ENCODE data around the gene SLC2A14.

Gene SLC2A14

DNA sequence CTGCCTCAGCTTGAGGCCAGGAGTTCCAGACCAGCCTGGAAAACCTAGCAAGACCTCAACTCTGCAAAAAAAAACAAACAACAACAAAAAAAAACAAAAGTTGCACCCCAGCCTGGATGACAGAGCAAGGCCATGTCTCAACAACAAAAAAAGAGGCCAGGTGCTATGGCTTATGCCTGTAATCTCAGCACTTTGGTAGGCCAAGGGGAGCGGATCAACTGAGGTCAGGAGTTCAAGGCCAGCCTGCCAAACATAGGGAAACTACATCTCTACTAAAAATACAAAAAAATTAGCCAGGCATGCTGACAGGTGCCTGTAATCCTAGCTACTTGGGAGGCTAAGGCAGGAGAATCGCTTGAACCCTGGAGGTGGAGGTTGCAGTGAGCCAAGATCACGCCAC lies 6.5 kb upstream of the SLC2A14 start:
- H3K4me2 ChIP-seq (ENCODE audit: low read length): no peak overlapping the region
- no peak overlapping the region for H3K9ac ChIP-seq
- no peaks in the 10 kb centered on the region for H3K79me2 ChIP-seq
- no peaks in the 10 kb centered on the region for H3K27me3 ChIP-seq (ENCODE audit: control insufficient read depth, insufficient read depth, low read length)
- H3K4me3 ChIP-seq (ENCODE audit: low read depth, low read length): no peak overlapping the region
- no peak overlapping the region for H3K27ac ChIP-seq
- H3K9me3 ChIP-seq (ENCODE audit: control insufficient read depth, low read length): no peaks in the 10 kb centered on the region
- H3K4me1 ChIP-seq: no peaks in the 10 kb centered on the region
- TF ChIP-seq, protein P1, sequence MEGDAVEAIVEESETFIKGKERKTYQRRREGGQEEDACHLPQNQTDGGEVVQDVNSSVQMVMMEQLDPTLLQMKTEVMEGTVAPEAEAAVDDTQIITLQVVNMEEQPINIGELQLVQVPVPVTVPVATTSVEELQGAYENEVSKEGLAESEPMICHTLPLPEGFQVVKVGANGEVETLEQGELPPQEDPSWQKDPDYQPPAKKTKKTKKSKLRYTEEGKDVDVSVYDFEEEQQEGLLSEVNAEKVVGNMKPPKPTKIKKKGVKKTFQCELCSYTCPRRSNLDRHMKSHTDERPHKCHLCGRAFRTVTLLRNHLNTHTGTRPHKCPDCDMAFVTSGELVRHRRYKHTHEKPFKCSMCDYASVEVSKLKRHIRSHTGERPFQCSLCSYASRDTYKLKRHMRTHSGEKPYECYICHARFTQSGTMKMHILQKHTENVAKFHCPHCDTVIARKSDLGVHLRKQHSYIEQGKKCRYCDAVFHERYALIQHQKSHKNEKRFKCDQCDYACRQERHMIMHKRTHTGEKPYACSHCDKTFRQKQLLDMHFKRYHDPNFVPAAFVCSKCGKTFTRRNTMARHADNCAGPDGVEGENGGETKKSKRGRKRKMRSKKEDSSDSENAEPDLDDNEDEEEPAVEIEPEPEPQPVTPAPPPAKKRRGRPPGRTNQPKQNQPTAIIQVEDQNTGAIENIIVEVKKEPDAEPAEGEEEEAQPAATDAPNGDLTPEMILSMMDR (IDR thresholded peaks at IDR 0.05): no peak
- H3K36me3 ChIP-seq (ENCODE audit: control insufficient read depth, insufficient read depth, low read length): no peaks in the 10 kb centered on the region
- no peak overlapping the region for H2AFZ ChIP-seq

DNA sequence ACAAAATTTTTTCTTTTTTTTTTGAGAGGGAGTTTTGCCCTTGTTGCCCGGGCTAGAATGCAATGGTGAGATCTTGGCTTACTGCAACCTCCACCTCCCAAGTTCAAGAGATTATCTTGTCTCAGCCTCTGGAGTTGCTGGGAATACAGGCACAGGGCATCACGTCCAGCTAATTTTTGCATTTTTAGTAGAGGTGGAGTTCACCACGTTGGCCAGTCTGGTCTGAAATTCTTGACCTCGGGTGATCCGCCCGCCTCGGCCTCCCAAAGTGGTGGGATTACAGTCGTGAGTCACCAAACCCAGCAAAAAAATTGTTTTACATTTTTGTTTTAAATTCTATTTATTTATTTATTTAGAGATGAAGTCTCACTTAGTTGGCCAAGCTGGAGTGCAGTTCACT lies 4.7 kb upstream of the SLC2A14 start:
- no peaks in the 10 kb centered on the region for H3K27me3 ChIP-seq (ENCODE audit: control insufficient read depth, insufficient read depth, low read length)

DNA sequence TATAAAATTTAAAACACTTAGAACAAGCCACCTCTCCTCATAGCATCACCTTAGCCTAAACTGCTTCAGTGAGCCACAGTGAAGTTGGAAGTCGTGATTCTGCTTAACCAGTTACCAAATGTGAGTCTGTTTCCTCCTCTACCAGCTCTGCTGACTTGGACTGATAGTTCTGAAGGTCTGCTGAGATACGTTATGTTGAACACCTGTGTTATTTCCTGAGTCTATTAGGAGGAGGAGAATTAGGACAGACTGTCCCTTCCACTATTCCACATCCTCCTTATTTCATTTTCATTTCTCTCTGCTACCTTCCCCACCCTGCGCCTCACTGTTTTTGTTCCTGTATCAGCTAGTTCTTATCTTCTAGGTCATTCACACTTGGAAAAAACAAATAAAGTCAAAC lies 2.4 kb downstream of the SLC2A14 start:
- TF ChIP-seq, protein P1 (IDR thresholded peaks at IDR 0.05): no peak
- Histone ChIP-seq H2AFZ (no peak overlapping the region), H3K4me1 (no peaks in the 10 kb centered on the region), H3K79me2 (no peaks in the 10 kb centered on the region), H3K27ac (no peak overlapping the region), H3K9ac (no peak overlapping the region), H3K27me3 (ENCODE audit: control insufficient read depth, insufficient read depth, low read length) (no peaks in the 10 kb centered on the region), H3K36me3 (ENCODE audit: control insufficient read depth, insufficient read depth, low read length) (no peaks in the 10 kb centered on the region), H3K4me3 (ENCODE audit: low read depth, low read length) (no peak overlapping the region), H3K9me3 (ENCODE audit: control insufficient read depth, low read length) (no peaks in the 10 kb centered on the region), H3K4me2 (ENCODE audit: low read length) (no peak overlapping the region)

More for the DNA sequence above, 4.7 kb upstream of the SLC2A14 start:
- Histone ChIP-seq H3K4me2 (ENCODE audit: low read length) (no peak overlapping the region), H3K36me3 (ENCODE audit: control insufficient read depth, insufficient read depth, low read length) (no peaks in the 10 kb centered on the region), H3K4me1 (no peaks in the 10 kb centered on the region), H3K9me3 (ENCODE audit: control insufficient read depth, low read length) (no peaks in the 10 kb centered on the region), H3K9ac (no peak overlapping the region), H3K4me3 (ENCODE audit: low read depth, low read length) (no peak overlapping the region), H3K27ac (no peak overlapping the region), H3K79me2 (no peaks in the 10 kb centered on the region), H2AFZ (no peak overlapping the region)
- TF ChIP-seq, protein P1 (IDR thresholded peaks at IDR 0.05): no peak

DNA sequence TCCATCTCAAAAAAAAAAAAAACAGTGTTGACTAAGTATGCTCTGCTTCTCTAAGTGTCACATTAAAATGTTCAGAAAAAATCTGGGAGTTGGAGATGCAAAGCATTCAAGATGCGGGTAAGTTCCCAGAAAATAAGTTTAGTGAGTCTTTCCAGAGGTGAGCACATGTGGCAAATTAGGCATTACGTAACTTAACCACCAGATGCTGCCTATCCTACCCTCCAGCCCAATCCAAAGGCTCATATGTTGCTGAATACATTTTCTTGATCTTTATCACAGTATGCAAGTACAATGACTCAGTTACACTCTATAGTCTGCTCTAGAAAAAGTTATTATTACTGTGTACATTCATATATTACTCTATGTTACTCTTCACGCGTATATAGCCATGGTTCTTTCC lies 3.6 kb downstream of the SLC2A14 start:
- TF ChIP-seq, protein P1 (IDR thresholded peaks at IDR 0.05): no peak
- H3K27ac ChIP-seq: no peak overlapping the region
- no peaks in the 10 kb centered on the region for H3K9me3 ChIP-seq (ENCODE audit: control insufficient read depth, low read length)
- H3K9ac ChIP-seq: no peak overlapping the region
- no peaks in the 10 kb centered on the region for H3K36me3 ChIP-seq (ENCODE audit: control insufficient read depth, insufficient read depth, low read length)
- H3K4me1 ChIP-seq: no peaks in the 10 kb centered on the region
- no peak overlapping the region for H3K4me3 ChIP-seq (ENCODE audit: low read depth, low read length)
- no peaks in the 10 kb centered on the region for H3K79me2 ChIP-seq
- no peak overlapping the region for H3K4me2 ChIP-seq (ENCODE audit: low read length)
- no peak overlapping the region for H2AFZ ChIP-seq
- no peaks in the 10 kb centered on the region for H3K27me3 ChIP-seq (ENCODE audit: control insufficient read depth, insufficient read depth, low read length)

DNA sequence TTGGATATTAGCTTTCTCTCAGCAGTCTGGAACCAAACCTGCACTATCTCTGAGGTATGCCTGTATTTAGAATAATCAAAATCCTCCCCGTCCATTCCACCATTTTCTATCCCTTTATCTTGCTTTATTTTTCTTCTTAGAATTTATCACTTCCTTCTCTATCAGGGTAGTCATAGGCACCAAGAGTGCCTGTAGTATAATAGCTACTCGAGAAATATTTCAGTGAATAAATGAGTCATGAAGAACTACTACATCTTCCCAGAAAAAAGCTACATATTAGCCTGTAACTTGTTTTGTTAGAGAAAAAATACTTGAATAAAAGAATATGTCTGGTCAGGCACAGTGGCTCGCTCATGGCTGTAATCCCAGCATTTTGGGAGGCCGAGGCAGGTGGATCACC lies 4.3 kb downstream of the SLC2A14 start:
- Histone ChIP-seq H3K27me3 (ENCODE audit: control insufficient read depth, insufficient read depth, low read length) (no peaks in the 10 kb centered on the region), H3K9ac (no peak overlapping the region), H3K9me3 (ENCODE audit: control insufficient read depth, low read length) (no peaks in the 10 kb centered on the region), H2AFZ (no peak overlapping the region), H3K4me2 (ENCODE audit: low read length) (no peak overlapping the region), H3K36me3 (ENCODE audit: control insufficient read depth, insufficient read depth, low read length) (no peaks in the 10 kb centered on the region), H3K27ac (no peak overlapping the region), H3K4me3 (ENCODE audit: low read depth, low read length) (no peak overlapping the region), H3K79me2 (no peaks in the 10 kb centered on the region), H3K4me1 (no peaks in the 10 kb centered on the region)
- TF ChIP-seq, protein P1 (IDR thresholded peaks at IDR 0.05): no peak

All from parathyroid adenoma (tissue), 2 donors.